HG02970 (cell line): ENCODE measurements around the gene SMARCD1.

Source experiments
- ATAC-seq: cut with Tn5 transposase; IDR thresholded peaks from one replicate; pipeline ENCODE4 v1.9.1; 2021; ENCODE audit warnings: mild to moderate bottlenecking, moderate library complexity, moderate number of reproducible peaks; ENCODE audit not compliant: unreplicated experiment, low FRiP score

The SMARCD1 gene

DNA sequence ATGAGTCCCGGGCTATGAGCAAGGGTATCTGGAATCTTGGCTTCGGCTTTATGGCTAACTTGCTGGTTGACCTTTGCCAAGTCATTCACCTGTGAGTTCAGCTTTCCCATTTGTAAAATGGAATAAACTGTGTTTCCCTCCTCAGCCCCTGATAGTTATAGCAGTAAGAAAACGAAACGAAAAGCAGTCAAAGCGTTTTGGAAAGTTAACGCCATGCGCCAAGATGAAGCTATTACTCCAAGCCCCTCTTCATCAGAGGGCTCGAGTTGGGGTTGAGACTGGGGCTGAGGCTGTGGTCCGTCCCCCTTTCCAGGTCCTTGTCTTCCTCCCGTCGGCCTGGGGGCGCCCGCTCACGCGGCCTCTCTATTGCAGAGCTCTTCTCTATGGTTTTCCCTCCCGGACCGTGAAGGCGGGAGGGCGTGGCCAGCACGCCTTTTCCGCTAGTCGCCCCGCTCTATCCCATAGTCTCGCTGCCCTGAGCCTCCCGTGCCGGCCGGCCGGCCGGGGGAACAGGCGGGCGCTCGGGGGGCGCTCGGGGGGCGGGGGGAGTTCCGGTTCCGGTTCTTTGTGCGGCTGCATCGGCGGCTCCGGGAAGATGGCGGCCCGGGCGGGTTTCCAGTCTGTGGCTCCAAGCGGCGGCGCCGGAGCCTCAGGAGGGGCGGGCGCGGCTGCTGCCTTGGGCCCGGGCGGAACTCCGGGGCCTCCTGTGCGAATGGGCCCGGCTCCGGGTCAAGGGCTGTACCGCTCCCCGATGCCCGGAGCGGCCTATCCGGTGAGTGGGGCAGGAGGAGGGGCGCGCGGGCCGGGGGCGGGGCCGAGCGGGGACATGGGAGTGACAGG lies at the start of gene SMARCD1:
SMARCD1 (plus strand) TSS at position 568 of the 840 bp plus-strand sequence; CDS start at position 596, 28 bp downstream.
- ATAC-seq: peak; percentile 82

DNA sequence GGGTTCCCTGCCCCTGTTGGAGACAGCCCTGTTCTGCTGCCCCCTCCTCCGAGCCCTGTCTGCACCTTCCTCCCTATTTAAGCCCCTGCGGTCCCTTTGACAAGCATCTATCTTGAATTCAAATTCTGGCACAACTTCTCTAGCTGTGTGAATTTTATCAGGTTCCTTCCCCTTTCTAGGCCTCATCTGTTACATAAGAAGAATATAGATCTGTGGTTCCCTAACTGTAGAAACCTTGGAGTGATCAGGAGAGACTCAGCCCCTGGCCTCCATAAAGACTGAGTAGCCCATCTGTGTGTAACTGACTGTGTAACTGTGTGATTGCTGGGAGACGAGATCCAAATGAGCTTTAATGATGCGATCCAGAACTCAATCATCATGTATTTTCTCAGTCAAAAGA lies 46.8 kb upstream of the SMARCD1 start:
- ATAC-seq: no peak

DNA sequence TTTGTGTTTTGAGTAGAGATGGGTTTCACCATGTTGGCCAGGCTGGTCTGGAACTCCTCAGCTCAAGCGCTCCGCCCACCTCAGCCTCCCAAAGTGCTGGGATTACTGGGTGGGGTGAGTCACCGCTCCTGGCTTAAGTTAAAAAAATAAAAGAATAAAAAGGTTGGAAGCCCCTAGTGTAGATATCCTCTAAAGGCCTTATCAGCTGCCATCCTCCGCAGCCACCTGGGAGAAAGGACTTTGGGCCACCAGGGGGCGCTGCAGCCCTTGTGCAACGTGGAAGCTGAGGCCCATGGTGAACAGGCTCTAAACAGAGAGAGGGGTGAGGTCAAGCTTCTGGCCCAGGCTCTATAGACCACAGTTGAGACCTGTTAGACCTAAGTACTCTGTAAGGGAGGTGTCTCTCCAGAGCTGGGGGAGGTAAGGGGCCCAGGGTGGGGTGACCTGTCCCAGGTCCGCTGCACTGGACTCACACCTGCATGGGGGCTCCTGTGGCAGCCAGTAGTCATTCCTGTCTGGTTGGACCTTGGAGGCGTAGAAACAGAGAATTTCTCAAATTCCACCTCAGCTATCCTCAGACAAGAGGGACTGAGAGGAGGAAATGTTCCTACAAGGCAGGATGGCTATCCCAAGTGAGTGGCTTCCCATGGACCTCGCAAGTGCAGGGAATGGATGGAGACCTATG lies 45.8 kb upstream of the SMARCD1 start:
- no peak for ATAC-seq

DNA sequence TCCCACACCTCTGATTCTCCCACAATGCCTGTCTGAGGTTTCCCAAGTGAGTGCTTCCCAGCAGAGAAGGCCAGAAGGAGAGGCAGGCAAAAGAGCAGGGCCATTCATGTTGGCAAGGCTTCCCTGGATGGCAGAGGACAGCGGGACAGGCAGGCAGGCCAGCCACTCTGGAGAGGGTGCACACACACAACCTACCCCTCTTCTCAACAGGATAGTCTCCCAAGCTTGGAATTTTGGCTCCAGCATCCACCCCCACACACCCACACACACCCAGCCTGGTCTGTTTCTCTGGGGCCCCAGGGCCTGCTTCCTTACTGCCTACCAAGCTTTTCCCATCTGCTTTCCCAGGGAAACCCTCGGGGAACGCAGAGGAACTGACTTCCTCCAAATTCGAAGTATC lies 44.5 kb upstream of the SMARCD1 start:
- ATAC-seq: no peak

DNA sequence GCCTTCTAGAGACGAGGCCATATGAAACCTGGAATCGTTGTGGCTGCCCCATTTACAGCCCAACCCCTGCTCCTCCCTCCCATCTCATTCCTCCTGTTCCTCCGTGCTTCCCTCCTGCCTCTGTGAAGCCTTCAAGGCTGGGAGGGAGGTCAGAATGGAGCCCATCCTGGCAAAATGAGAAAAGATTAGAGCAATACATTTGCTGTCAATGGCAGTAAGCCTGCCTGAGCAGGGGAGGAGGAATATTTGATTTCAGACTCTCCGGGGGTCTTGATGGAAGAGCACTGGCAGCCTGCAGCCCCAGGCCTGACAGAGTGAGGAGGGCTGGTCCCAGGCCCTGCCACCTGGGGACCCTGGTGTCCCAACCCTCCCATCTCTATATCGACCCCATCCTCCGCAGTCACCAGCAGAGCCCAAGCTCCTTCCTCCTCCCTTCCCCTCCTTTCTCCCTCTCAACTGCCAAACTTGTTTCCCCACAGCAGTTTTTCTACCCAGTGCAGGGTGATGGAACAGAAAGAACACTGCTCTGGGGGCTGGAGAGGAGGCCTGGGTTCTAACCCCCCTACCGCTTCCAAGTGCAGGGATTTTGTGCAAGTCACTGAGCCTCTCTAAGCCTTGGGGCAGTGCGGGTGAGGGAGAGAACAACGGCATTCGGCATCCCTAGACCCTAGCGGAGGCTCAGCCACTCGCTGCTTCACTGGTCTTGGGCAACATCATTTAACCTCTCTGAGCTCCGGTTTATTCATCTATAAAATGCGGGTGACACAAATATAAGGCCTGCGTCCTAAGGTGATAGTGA lies 43.9 kb upstream of the SMARCD1 start:
- no peak for ATAC-seq

DNA sequence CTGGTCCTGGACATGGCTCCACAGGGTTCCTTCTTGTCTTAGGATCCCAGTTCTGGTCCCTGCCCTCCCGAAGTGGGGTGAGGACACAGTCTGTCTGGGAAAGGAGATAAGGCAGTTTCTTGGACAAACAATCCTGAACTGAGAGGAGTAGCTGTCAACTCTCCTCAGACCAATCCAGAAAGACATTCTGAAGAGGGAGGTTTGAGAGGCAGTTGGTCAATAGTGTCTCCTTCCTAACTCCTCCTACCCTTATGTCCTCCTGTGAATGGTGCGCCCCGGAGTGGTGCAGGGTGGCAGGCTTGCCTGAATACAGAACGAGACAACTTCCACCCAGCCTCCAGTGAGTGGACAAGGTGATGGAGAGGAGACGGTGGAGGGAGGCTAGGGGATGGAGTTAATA lies 43.2 kb upstream of the SMARCD1 start:
- no peak for ATAC-seq

DNA sequence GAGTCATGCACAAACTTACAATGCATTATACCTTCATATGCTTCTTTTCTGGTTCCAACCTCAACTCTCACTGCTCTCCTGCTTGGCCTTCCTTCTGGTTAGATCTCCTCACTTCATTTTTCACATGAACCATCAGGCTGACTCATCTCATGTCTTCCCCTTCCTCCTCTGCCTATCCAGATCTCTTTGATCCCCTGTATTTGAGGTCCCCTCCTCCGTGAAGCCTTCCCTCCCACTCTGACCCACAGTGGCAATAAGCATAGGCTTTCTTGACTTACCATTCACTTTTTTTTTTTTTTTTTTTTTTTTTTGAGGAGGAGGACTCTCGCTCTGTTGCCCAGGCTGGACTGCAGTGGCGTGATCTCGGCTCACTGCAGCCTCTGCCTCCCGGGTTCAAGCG lies 42.4 kb upstream of the SMARCD1 start:
- ATAC-seq: no peak

DNA sequence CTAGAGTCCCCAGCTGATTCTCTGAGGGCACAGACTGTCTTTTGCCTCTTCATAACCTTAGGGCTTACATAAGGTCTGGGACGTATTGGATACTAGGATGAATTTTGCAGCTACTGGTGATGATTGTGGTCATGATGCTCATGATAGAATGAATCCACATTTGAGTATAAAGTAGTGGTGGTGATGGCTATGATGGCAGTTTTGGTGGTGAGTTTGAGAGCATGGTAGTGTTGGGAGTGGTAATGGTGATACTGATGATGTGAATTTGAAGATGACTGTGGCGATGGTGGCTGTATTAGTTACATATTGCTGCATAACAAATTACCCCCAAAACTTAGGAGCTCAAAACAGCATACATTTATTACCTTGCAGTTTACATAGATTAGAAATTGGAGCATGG lies 41.8 kb upstream of the SMARCD1 start:
- no peak for ATAC-seq

DNA sequence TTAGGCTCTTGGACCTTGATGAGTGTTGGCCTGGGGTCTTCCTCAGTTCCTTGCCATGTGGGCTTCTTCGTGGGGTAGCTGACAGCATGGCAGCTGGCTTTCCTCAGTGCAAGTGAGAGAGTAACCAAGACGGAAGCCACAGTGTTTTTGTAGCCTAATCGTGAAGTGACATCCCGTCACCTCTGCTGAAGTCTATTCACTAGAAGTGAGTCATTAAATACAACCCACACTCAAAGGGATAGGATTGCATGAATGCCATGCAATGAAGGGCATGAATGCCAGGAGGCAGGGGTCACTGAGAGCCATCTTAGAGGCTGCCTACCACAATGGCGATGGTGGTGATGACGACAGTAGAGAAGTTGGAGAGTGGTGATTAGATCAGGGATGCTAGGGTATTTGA lies 41.3 kb upstream of the SMARCD1 start:
- ATAC-seq: no peak

DNA sequence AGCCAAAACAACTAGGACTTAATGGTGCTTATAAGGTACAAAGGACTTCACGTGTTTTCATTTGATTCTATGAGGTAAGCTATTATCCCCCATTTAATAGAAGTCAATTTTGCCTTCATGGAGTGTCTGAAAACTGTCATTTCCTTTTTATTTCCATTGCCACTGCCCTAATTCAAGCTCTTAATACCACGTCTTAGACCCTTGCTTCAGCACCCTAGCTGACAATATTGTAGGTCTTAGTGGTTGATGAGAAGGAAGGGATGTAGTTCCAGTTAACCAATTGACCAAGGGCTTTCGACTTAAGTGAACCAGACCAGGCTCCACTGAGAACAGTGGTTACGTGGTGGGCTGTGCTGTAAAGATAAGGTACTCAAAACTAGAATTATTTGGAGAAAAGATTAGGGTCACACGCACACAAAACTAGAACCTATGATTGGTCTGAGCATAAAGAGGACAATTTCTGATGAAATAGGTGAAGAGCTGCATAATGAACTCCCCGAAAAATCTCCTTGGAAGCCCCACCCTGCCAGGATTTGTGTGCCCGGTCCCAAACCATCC lies 37.4 kb upstream of the SMARCD1 start:
- no peak for ATAC-seq

DNA sequence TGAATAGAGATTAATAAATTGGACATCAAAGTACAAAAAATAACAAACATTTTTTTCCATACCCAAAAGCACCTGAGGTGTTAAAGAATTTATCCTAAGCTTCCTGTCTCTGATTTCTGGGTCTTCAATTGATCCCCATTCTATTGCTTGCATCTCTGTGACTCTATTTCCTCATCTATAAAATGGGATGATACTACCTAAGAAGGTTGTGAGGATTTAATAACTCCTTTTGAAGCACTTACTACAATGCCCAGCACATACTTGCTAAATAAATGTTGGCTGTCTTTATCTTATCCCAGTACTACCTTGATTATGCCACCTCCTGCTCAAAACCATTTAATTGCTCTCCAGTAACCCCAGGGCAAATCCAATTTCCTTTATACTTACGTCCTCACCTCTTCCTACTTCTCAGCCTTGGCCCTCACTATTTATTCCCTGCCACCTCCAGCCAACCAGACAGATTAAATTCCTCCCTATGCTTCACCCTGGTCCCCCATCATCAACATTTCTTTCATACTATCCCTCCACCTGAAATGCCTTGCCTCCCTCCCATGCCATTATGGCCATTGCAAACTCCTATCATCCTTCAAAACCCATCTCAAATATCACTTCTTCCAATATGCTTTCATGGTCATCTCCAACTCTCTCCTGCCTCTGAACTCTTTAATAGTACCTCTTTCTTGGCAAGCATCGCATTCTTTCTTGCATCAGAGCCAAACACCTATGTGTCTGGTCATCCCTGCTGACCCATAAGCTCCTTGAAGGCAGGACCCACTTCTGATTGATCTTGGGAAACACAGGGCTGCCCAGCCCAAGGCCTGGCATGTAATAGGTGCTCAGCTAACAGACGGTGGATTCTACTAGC lies 35.7 kb upstream of the SMARCD1 start:
- no peak for ATAC-seq

DNA sequence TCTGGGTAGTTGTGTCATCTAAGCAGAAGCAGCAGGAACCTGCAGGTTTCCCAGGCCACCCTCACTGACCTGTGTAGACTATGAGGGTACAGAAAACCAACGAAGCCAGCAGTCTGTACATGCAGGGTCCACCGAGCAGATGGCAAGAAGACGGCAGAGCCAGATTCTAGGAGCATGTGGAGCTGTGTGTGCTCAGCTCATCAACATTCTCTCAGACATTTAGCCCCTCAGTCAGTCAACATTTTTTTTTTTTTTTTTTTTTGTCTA lies 35.1 kb upstream of the SMARCD1 start:
- no peak for ATAC-seq

DNA sequence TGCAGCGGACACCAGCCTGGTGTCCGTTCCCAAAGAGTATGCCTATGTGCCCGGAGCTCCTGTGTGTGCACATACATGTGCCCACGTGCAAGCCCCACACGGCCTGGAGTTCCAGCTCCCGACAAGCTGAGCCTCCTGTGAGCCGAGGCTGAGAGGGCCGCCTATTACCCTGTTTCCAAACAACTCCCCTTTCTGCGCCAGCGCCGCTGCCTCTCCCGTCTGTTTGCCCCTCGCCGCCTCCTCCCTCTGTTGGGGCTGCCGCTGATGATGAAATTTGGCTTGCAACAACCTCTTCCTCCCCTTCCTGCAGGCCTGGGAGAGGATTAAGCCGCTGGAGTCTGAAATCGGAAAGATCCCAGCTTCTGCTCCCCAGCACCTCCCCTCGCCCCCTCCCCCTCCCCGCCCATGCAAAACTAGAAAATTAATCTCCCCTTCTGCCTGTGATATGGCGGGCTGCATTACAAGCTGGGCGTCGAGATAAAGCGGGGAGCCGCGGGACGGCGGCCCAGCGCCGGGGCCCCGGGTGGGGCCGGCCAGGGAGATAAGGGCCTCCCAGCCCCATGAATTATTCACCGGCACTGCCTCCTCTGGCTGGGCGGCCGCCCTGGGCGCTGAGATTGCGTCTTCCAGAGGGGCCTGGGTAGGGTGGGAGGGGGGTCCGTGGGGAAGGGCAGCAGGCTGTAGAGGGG lies 34.6 kb upstream of the SMARCD1 start:
- no peak for ATAC-seq

DNA sequence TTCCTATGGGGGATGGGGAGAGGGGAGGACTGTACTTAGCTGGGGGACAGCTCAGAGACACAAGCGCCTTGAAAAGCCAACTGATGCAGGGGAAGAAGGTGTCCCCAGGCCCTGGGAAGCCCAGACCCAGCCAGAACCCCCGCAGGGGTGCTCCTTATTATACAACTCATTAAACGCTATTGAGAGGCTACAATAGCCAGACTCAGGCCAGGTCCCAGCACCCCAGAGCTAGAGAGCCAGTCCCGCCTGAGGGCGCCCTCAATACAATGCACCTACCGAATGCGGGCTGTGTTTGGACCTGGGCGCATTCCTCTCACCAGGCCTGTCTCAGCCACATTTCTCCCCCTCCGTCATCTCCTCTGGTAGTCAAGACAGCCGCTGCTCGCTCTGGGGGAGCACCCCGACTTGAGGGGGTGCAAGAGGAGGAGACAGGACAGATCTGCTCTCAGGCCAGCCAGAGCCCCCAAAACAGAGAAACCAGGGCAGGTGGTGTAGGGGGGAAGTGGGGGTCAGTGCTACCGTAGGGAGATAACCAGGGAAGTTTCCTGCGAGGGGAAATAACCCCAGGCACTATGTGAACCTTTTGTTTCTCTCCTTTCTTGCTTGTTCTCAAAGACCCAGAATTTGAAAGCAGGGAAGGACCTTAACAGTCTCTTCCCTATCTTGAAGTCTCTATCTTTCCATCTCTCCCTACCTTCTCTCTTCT lies 33.9 kb upstream of the SMARCD1 start:
- ATAC-seq: no peak

DNA sequence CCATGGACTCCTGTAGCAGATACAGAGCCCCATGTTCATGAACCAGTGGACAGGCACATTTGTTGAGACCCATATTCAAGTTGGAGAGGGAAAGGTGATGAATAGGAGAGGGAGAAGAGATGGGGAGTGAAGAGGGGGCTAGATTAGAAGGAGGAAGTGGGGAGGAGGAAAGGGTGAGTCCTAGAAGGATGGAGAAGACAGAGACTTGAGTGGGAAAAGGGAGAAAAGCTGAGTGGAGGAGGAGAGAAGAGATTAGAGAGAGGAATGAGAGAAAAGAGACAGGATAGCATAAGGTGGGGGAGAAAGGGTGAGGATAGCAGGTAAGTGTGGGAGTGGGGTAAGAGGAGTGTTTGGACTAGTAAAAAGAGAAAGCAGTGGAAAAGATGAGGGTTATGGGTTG lies 32.6 kb upstream of the SMARCD1 start:
- no peak for ATAC-seq

DNA sequence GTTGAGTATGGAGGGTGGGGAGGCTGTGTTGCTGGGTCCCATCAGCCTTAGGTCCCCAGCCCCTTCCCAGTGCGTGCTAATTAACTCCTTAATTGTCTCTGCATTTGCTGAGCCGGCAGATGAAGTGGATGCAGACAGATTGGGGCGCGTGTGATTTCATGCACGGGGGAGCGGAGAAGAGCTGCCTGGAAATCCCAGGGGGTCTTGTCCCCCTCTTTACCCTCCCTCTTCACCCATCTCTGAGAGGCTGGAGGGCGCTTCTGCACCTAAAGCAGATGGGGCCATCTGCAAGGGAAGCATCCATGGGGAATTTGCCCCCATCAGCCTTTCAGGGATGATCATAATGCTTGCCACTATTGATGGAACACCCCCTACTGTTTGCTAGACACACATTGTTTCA lies 32.2 kb upstream of the SMARCD1 start:
- ATAC-seq: no peak

DNA sequence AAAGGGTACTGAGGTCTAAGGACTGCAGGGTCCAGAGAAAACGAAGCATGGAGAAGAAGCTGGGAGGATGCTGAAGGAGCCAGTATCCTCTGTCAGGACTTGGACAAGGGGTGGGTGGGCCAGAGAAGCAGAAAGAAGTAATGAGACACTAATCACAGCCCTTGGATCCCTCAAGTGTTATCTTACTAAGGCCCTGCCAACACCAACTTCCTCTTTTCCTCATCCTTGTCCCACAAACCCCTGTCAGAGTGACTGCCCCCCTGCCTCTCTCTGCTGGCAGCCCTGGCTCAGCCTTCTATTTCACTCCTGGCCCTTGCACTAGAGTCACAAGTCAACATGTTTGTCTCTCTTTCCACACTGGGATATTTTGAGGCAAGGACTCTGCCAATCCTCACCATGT lies 31.6 kb upstream of the SMARCD1 start:
- ATAC-seq: no peak

DNA sequence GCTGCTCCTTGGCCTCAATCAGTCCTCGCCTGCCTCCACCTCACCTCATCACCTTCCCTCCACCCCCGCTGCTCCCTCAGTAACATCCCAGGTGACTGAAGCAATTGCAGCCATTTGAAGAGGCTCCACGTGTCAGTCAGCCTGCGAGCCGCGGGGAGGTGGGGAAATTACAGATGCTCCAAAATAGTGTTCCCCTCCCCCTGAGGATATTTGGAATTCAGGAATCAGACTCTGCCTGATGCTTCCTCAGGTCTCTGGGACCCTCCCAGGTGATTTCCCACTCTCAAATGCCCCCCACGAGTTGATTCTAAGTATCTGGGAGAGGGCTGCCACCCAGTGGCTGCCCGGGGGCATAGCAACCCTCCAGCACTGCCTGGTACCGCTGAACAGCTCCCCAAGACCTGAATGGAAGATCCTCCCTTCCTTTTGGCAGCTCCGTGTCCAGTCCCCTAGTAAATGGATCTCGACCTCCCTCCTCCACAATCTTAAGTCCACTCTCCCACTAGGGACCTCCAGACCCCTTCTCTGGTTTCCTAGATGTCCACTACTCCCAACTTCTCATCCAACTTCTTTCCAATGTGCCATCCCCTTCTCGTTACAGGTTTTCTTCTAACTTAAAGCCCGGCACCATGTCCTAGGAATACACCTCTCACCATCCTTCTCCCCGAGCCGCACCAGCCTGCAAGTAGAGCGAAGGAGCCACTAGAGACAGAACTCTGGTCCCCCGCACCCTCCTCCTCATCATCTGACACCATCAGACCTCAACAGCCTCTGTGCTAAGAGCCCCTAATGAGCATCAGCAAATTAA lies 29.1 kb upstream of the SMARCD1 start:
- ATAC-seq: no peak
